H4 (cell line): ENCODE results near the gene SUPT7L. TPM values are rescaled to one million over a fixed set of nuclear protein-coding genes. Genes with fewer than 3 reads are reported as not detected.

Source experiments
- DNase-seq: peaks from one replicate; pipeline ENCODE4 v3.0.0-alpha.2; 2015; ENCODE audit warnings: low spot score
- total RNA-seq: library from RNA; depleted of rRNA; stranded (reverse); fragments of >200 nt; shearing (Covaris generic); gene quantifications from 2 replicates; pipeline ENCODE4 v1.2.3, GENCODE V29; 2014; rRNA removed

Gene SUPT7L, protein sequence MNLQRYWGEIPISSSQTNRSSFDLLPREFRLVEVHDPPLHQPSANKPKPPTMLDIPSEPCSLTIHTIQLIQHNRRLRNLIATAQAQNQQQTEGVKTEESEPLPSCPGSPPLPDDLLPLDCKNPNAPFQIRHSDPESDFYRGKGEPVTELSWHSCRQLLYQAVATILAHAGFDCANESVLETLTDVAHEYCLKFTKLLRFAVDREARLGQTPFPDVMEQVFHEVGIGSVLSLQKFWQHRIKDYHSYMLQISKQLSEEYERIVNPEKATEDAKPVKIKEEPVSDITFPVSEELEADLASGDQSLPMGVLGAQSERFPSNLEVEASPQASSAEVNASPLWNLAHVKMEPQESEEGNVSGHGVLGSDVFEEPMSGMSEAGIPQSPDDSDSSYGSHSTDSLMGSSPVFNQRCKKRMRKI
- total RNA-seq, result 9.1 and 11.8 TPM in 2 replicates

DNA sequence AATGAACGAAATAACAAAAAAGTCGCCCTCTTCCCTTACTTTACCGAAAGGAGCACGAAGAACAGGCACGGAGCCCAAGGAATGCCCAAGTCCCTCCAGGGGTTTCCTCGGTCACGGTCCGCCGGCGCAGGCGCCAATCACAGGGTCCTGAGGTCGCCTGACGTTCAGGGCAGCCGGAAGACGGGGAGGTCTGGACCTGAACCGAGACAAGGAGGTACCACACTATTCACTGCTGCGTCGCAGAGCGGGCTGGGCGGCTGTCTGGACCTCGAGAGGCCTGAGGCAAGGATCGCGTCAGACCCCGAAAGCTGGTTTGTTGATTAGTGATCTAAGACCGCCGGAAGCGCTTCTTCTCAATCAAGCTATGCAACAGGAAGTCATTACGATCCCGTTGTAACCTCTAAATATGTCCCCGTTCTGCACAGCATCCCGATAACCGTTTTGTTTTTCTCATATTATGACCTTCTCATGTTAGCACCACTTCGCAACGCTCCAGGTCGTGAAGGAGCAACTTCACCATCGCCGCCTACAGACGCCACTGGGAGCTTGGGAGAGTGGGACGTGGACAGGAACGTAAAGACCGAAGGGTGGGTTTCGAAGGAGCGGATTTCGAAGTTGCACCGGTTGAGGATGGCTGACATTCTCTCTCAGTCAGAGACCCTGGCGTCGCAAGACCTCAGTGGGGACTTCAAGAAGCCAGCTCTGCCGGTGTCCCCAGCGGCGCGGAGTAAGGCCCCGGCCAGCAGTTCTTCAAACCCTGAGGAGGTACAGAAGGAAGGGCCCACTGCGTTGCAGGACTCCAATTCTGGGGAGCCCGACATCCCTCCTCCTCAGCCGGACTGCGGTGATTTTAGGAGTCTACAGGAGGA, at the start of gene SUPT7L, which contains the start of gene SLC4A1AP:
TSS of gene SUPT7L (minus strand) at position 330 of the 869 bp plus-strand sequence. CDS start 1,422 bp downstream, outside the sequence.
TSS of gene SLC4A1AP (plus strand) at position 605 of the 869 bp plus-strand sequence. CDS start at position 631, 26 bp downstream.
- peak; percentile 42 for DNase-seq

DNA sequence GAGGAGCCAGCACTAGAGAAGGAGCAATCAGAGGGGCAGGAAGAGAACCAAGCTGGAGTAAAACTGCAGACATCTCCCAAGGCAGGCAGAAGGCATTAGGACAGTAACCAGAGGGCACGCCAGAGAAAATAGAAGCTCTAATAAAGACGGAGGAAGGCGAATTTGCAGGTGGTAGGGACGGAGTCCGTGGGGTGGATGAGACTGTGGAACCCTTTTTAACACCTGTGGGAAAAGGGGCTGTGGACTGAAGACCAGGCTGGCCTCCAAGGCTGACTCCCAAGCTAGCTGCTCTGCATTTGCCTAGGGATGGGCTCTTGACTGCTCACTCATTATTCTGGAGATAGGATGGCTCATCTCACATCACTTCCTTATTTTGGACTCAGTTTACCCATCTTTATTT, 49.8 kb upstream of the SUPT7L start:
- no peak for DNase-seq

DNA sequence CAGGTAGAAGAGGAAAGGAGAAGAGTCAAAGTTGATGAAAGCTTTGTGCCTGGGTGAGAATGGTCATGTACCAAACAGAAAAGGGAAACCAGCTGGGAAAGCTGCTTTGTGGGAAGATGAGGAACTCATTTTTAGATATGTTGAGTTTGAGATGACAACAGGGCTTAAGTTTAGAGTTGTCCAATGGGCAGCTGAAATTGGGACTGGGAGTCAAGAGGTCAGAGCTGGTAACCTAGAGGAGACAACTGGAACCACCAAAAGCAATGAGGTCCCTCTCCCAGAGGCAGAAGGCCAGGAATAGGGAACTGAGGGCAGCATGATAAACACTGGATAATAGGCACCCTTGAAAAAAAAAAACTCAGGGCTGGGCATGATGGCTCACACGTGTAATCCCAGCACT, 49.1 kb upstream of the SUPT7L start:
- no peak for DNase-seq

DNA sequence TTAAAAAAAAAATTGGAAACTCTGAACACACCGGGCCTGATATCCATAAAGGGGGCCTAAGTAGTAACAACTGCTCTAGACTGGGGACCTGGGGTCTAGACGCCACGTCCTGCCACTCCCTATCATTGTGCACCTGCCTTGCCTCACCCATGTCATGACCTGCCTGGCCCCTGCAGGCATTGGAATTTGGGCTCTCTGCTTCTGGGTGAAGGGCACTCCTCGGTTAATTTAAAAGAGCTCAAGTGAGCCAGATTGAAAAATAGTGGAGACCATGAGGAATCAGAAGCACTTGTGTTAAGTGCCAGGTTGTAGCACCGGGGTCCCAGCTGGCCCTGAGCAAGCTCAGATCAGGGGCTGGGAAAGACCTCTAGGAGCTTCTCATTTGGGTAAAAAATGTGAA, 48.4 kb upstream of the SUPT7L start:
- no peak for DNase-seq

GRCh38 chr2:27710640-27711430, 47.4 kb upstream of the SUPT7L start:
- no peak for DNase-seq

DNA sequence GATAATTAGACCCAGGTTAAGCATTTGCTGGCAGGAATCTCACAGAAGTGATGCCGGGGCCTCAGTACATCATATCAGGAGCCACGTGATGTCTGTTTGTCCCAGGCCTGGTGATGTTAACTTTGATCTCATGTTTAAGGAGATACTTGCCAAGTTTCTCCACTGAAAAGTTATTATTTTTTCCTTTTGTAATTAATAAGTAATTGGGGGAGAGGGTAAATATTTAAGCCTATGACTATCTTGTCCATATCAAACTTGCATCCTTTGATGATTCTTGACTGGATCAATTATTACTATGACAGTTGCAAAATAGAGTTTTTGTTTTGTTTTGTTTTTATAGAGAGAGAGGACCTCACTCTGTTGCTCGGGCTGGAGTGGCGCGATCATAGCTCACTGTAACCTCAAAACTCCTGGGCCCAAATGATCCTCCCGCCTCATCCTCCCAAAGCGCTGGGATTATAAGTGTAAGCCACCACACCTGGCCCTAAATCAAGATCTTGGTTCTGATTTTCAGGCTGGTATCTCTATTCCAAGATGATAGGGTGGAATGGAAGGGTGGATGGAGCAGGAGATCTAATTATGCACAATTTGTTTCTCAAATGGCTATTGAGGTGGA, 46.7 kb upstream of the SUPT7L start:
- no peak for DNase-seq

DNA sequence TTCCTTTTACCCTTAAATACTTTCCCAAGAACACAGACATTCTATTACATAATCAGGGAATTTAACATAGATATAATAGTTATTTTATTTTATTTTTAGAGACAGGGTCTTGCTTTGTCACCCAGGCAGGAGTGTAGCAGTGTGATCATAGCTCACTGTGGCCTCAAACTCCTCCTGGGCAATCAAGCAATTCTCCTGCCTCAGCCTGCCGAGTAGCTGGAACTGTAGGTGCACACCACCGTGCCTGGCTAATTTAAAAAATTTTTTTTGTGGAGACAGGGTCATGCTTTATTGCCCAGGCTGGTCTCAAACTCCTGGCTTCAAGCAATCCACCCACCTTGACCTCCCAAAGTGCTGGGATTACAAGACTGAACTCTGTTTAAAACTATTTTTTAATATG, 45.9 kb upstream of the SUPT7L start:
- DNase-seq, result no peak

DNA sequence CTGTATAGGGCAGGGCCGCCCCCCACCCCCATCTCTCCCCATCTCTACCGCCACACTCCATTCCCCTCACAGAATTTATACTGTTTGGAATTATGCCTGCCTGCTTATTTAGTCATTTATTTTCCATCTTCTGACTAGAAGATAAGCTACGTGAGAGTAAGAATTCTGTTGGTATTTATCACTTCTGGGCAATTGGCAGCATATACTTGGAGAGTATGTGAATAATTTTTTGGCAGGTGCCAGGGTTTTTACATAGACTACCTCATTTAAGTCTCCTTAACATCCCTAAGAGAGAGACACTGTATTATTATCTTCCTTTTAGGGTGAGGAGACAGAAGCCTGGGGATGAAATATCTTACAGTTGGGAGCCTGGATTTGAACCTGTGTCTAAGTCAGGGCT, 45.3 kb upstream of the SUPT7L start:
- no peak for DNase-seq

DNA sequence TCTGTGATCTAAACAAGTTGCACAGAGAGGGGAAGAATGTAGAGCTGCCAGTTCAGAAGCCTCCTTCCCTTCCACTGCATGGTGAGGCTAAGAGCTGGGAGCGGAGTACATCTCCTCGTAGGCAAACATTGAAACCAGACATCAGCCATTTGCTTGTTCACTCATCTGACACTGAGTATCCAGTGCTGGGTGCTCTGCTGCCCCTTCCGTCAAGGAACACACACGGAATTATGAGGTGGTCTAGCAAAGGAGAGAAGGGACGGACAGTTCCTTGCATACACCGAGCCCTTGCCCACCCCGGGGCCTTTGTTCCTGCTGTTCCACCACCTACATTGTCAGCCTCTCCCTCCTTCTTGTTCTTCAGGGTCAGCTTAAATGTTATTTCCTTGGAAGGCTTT, 44.8 kb upstream of the SUPT7L start:
- DNase-seq, result no peak

DNA sequence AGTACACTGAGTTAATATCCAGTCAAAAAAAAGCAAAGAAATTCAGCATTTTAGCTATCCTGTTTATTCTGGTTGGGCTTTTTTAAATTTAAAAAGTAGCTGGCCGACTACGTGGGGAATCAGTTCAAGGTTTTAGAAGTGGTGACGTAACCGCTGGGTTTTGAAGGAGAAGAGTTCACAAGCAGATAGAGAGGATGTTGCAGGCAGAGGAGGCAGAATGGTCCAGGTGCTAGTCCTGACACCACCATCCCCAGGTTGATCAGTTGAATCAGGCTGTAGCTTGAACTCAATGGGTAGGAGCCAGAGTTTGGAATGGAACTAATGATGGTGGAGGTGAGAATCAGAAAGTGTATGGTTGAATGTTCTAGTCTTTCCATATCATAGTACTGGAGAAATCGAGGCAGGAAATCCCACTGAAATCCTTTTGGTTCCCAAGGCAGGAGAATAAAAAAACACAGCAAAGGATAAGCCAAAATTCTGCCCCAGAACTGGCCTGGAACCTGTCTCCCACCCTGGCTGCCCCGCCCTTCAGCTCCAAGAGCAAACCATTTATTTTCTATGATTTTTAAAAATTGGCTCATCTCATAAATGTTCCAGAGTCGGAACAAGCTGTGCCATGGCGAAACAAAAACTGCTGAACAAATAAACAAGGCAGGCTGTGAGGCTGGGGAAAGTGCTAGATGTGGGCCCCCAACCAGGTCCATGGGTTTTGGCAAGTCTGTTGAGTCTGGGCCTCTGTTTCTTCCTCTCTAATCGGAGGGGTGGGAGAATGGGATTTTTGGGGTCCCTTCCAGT, 44.2 kb upstream of the SUPT7L start:
- DNase-seq, result no peak

DNA sequence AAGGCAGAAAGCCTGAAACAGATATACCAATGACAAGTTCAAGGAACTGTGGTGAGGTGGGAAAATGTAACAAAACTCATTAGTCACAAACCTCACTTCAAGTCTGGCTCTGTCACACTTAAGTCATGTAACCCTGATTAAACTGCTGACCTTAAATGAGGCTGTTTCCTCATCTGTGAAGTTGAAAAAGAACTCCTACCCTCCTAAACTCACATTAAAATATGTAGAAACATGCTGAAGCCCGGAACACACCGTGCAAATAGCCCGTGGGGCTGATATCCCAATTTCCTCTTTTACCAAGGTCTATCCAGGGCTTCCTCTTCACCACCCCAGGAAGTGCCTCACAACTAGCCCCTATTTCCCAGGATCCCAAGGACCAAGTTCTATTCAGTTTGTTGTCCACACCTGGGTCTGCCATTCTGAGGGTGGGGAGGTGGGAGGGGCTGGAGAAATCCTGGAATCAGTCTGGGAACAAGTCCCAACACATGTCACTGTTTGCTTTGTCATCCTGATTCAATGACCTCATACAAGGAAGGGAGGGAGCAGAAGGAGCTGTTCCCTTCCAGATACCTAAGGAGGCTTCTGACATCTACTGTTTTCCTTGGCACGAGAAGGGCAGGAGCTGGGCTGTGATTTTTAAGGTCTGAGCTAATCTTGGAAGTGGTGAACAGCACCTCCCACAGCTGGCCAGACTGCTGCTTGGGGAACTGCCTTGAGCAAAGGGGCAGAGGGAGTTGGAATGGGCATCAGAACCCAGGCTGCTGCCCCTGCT, 42.6 kb upstream of the SUPT7L start:
- DNase-seq, result peak; percentile 96

DNA sequence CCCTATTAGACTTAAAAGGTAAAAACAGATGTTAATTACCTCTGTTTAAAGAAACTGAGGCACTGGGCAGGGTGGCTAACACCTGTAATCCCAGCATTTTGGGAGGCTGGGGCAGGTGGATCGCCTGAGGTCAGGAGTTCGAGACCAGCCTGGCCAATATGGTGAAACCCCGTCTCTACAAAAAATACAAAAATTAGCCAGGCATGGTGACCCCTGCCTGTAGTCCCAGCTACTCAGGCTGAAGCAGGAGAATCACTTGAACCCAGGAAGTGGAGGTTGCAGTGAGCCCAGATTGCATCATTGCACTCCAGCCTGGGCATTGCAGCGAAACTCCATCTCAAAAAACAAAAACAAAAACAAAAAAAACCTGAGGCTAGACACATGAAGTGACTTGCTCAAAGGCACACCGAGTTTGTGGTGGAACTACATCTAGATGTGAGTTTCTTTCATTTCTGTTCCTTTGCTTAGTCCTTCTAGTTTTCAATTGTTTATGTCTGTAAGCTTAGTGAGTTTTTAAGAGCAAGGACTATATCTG, 41.0 kb upstream of the SUPT7L start:
- no peak for DNase-seq

DNA sequence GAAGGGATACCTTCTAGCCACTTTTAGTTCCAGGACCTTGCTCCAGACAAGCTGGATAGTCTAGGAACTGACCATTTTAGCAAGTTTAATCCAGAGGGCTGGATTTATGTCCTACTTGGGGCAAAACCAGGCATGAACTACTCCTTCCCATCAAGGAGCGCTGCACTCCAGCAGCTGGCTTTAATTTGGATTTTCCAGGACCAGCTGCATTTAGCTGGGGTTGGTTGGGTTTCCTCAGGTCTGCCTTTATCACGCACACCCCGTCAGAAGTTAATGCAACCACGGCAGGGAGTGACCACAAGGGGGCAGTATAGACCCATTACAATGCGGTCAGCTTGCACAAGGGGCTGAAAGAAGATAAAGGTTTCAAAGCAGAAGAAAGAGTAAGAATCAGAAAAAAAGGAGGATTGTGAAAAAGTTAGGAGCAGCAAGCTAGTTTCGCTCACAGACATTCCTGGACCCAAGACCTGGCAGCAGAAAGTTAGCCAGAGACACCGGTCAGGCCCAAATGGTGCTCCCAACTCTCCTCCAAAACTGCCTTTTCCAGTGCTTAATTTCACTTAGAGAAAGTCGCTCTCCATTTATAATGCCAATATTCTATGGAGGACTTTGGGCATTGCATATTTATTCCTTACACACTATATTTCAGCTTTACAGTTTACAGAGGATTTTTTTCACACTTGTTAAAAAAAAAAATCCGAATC, 40.4 kb upstream of the SUPT7L start:
- DNase-seq, result peak; percentile 87

DNA sequence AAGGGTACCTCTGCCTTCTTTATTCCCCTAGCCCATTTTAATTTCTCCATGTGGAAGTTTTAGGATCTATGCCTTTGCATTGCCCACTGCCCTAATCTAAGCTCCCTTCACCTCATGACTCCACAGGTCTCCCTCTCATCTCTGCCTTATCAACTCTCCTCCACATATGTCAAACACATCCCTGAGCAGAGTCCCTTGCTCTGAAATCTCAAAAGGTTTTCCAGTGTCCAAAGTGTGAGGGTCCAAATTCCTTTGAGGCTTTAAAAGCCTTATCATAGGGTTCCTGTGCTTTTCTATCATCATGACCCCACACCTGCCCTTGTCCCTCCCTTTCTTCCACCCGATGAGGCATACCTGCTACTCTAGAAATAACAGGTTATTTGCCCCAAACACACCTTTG, 38.9 kb upstream of the SUPT7L start:
- DNase-seq, result no peak

GRCh38 chr2:27701676-27702075, 38.3 kb upstream of the SUPT7L start:
- peak; percentile 81 for DNase-seq

GRCh38 chr2:27697660-27698059, 34.2 kb upstream of the SUPT7L start:
- no peak for DNase-seq

GRCh38 chr2:27690052-27690451, 26.6 kb upstream of the SUPT7L start:
- DNase-seq, result no peak

GRCh38 chr2:27689424-27689823, 26.0 kb upstream of the SUPT7L start:
- no peak for DNase-seq

DNA sequence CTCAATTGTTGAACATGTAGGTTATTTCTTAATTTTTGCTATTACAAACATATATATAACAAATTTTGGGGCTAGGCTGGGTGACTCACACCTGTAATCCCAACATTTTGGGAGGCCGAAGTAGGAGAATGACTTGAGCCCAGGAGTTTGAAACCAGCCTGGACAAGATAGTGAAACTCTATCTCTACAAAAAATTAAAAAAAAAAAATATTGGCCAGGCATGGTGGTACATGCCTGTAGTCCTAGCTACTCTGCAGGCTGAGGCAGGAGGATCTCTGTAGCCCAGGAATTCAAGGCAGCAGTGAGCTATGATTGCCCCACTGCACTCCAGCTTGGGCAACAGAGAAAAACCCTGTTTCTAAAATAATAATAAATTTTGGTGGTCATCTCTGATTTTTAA, 23.8 kb upstream of the SUPT7L start:
- no peak for DNase-seq
